Upper lobe of left lung (tissue), 6 donors: ENCODE measurements around the gene SLC35F3. TPM values are rescaled to one million over a fixed set of nuclear protein-coding genes. Genes with fewer than 3 reads are reported as not detected.

Source experiments
- ATAC-seq, 2 donors: fragments of 200-7000 bp; cut with Tn5 transposase; one replicate each; pipeline ENCODE4 v1.9.1; 2022; ENCODE audit warnings: mild to moderate bottlenecking in 2 of 2, moderate library complexity in 2 of 2; ENCODE audit not compliant: low FRiP score in 2 of 2
- DNase-seq, 2 donors: peaks; one replicate each; pipeline ENCODE4 v3.0.0-alpha.2; 2019 to 2020
- H3K27ac ChIP-seq, 4 donors: fragments of 200-600 bp; sonication (generic); one replicate each; pipeline ENCODE4 v1.5.1; 2016 to 2019
- H3K27me3 ChIP-seq, 4 donors: fragments of 200-600 bp; sonication (generic); one replicate each; pipeline ENCODE4 v1.5.1; 2017 to 2019
- H3K36me3 ChIP-seq, 4 donors: fragments of 200-600 bp; sonication (generic); one replicate each; pipeline ENCODE4 v1.5.1; 2016 to 2019
- H3K4me1 ChIP-seq, 4 donors: fragments of 200-600 bp; sonication (generic); one replicate each; pipeline ENCODE4 v1.5.1; 2018 to 2019
- H3K4me3 ChIP-seq, 4 donors: fragments of 200-600 bp; sonication (generic); one replicate each; pipeline ENCODE4 v1.5.1; 2017 to 2019; ENCODE audit warnings: mild to moderate bottlenecking in 2 of 4, moderate library complexity in 1 of 4
- H3K9me3 ChIP-seq, 4 donors: fragments of 200-600 bp; sonication (generic); one replicate each; pipeline ENCODE4 v1.5.1; 2018 to 2019
- CTCF ChIP-seq, 6 experiments: fragments of 450-650 bp in 4 of 6; fragments of 200-600 bp in 2 of 6; sonication (generic) in 2 of 6; IDR thresholded peaks; one replicate each; pipeline ENCODE4 v1.5.1; 2016 to 2019; ENCODE audit warnings: antibody characterized with exemption in 6 of 6
- EP300 ChIP-seq, 4 donors: sonication (generic); formaldehyde crosslinking; IDR thresholded peaks; one replicate each; pipeline ENCODE4 v1.5.1; 2017; ENCODE audit warnings: antibody characterized with exemption in 4 of 4, control low read depth in 2 of 4
- POLR2A ChIP-seq, 4 donors: fragments of 450-650 bp; IDR thresholded peaks; one replicate each; pipeline ENCODE4 v1.5.1; 2016 to 2017; ENCODE audit warnings: antibody characterized with exemption in 4 of 4, mild to moderate bottlenecking in 2 of 4
- POLR2AphosphoS5 ChIP-seq, 2 donors: sonication (generic); formaldehyde crosslinking; IDR thresholded peaks; one replicate each; pipeline ENCODE4 v1.5.1; 2017; ENCODE audit warnings: antibody characterized with exemption in 2 of 2
- WGBS, 2 donors: methylation state at CpG; one replicate each; pipeline ENCODE4 v1.1.5; 2017 to 2018; 5-methylcytosine and 5-hydroxymethylcytosine counted together
- total RNA-seq, 6 donors: library from RNA; depleted of rRNA in 4 of 6; stranded (reverse); fragments of >200 nt in 4 of 6; gene quantifications; one replicate each; pipeline versions ENCODE4 v1.1.0 to v1.2.1, GENCODE V29; 2016 to 2021
- donor health status: DM: no; HTN: no; CAD: no; lungs with moderate emphysema.
- donor health status: DM: no; HTN: yes; CAD: no; lungs with severe emphysema.

The SLC35F3 gene
- total RNA-seq, result 1 to 10 TPM in 1 of 6 donors, under 1 TPM in 4, not detected in 1; 0.30 to 1.7 (median 0.40) TPM

DNA sequence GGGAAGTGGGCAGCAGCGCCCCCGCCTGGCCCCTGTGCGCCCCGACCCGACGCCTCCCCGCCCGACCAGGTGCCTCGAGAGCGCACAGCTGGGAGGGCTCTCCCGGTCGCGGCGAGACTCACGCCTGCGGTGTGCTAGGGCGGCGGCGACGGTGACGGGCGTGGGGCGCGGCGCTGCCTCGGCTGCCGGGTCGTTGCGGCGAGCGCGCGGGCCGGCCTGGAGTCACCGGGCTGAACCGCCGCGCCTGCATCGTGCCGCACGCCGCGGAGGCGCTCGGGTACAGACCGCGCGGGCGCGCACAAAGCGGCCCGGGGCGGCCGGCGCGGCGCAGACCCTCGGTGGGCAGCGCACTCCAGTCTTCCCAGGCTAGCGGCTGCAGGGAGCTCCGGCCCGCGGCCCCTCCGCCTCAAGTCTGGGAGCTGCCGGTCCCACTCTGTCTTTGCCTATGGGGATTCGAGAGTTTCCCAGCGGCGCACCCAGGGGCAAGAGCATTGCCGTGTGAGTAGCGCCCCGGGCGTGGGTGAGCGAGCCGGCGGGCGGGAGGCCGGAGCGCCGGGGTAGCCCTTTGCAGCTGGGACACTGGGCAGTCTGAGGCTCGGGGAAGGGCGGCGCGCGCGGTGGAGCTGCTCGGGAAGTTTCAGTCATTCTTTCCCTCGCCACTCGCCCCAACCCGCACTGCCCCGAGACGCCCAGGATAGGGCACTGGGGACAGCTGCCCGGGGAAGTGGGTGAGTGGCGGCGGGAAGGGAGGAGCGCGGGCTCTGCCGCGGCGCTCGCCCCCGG lies at the start of gene SLC35F3:
Gene SLC35F3, plus strand, starts transcription at position 44 of the 783 bp plus-strand sequence.
- Histone ChIP-seq H3K36me3 (no peaks in the 10 kb centered on the region), H3K27me3 (peaks cover 0 to 19% (median 9%) of the 10 kb centered on the region in 4 donors), H3K4me1 (peaks cover 0 to 11% (median 4%) of the 10 kb centered on the region in 4 donors), H3K4me3 (peak within 1 kb of the TSS in 3 of 4 donors; percentile 28 to 42 (median 38)), H3K27ac (no peak within 1 kb of the TSS), H3K9me3 (no peaks in the 10 kb centered on the region)
- peak; percentile 28 to 75 for ATAC-seq
- TF ChIP-seq CTCF (IDR thresholded peaks at IDR 0.05) (peak in 2 of 6 experiments; percentile 36), POLR2AphosphoS5 (IDR thresholded peaks at IDR 0.05) (no peak), POLR2A (IDR thresholded peaks at IDR 0.05) (no peak), EP300 (IDR thresholded peaks at IDR 0.05) (no peak)
- DNase-seq, result peak in 1 of 2 donors; percentile 89
- 4% methylated on average over 76 of the region's 101 CpGs; no CpG with 5 or more reads in 1 of the 2 donors for WGBS, 2 donors

- no peak overlapping the region for H3K27ac ChIP-seq
- no peaks in the 10 kb centered on the region for H3K9me3 ChIP-seq
- no peak overlapping the region for H3K4me3 ChIP-seq
- no peaks in the 10 kb centered on the region for H3K27me3 ChIP-seq
- peak in 1 of 2 donors; percentile 24 for ATAC-seq
- no peaks in the 10 kb centered on the region for H3K36me3 ChIP-seq
- WGBS, 2 donors, result 72 to 78% methylated on average over 4 of the region's 4 CpGs
- no peaks in the 10 kb centered on the region for H3K4me1 ChIP-seq
- TF ChIP-seq CTCF (IDR thresholded peaks at IDR 0.05) (no peak), POLR2AphosphoS5 (IDR thresholded peaks at IDR 0.05) (no peak), EP300 (IDR thresholded peaks at IDR 0.05) (no peak)
- peak in 1 of 2 donors; percentile 21 for DNase-seq
Measured at GRCh38 chr1:233859446-233859845, 45.0 kb upstream of the SLC35F3 start.

- Histone ChIP-seq H3K4me1 (no peaks in the 10 kb centered on the region), H3K27me3 (no peaks in the 10 kb centered on the region), H3K4me3 (no peak overlapping the region), H3K9me3 (peaks cover 0 to 9% (median 0%) of the 10 kb centered on the region in 4 donors), H3K36me3 (no peaks in the 10 kb centered on the region), H3K27ac (no peak overlapping the region)
- DNase-seq (no peak), ATAC-seq (no peak)
- WGBS, 2 donors, result 56 to 59% methylated on average over 3 of the region's 3 CpGs
- TF ChIP-seq EP300 (IDR thresholded peaks at IDR 0.05) (no peak), CTCF (IDR thresholded peaks at IDR 0.05) (no peak), POLR2A (IDR thresholded peaks at IDR 0.05) (no peak), POLR2AphosphoS5 (IDR thresholded peaks at IDR 0.05) (no peak)
Measured at GRCh38 chr1:233863901-233864545, 40.5 kb upstream of the SLC35F3 start.

DNA sequence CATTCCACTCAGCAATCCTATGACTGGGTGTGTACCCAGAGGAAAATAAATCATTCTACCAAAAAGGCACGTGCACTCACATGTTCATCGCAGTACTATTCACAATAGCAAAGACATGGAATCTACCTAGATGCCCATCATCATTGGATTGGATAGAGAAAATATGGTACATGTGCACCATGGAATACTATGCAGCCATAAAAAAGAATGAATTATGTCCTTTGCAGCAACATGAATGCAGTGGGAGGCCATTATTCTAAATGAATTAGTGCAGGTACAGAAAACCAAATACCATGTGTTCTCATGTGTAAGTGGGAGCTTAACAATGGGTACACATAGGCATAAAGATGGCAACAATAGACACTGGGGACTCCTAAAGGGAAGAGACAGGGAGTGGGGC lies 39.9 kb upstream of the SLC35F3 start:
- H3K4me3 ChIP-seq, result no peak overlapping the region
- 88 to 96% methylated on average over 2 of the region's 2 CpGs for WGBS, 2 donors
- no peaks in the 10 kb centered on the region for H3K36me3 ChIP-seq
- H3K4me1 ChIP-seq, result no peaks in the 10 kb centered on the region
- TF ChIP-seq POLR2A (IDR thresholded peaks at IDR 0.05) (no peak), POLR2AphosphoS5 (IDR thresholded peaks at IDR 0.05) (no peak), CTCF (IDR thresholded peaks at IDR 0.05) (no peak), EP300 (IDR thresholded peaks at IDR 0.05) (no peak)
- H3K27ac ChIP-seq, result no peak overlapping the region
- DNase-seq (no peak), ATAC-seq (no peak)
- H3K9me3 ChIP-seq, result peaks cover 0 to 9% (median 0%) of the 10 kb centered on the region in 4 donors
- no peaks in the 10 kb centered on the region for H3K27me3 ChIP-seq
